Endothelial cell of umbilical vein (primary cell): ENCODE measurements around the gene COL4A1. TPM values are rescaled to one million over a fixed set of nuclear protein-coding genes. Genes with fewer than 3 reads are reported as not detected.

Source experiments
- BruUV-seq: library from RNA; stranded (reverse); fragments of 400-500 nt; replicated peaks from 2 replicates; lab custom pipeline; 2021; lab: Mats Ljungman, UMichigan
- CTCF ChIA-PET: fragments of 300-600, 350-600 bp; sonication (Branson Sonifier 250); formaldehyde crosslinking; loops from one replicate; lab custom pipeline; 2021; ENCODE audit warnings: antibody characterized with exemption, inconsistent platforms; lab: Charles Lee
- POLR2A ChIA-PET: fragments of 300-600, 350-600 bp; sonication (Branson Sonifier 250); formaldehyde crosslinking; loops from one replicate; lab custom pipeline; 2021; ENCODE audit warnings: antibody characterized with exemption, inconsistent platforms; lab: Charles Lee
- DNase-seq: peaks from one replicate; pipeline ENCODE4 v3.0.0-alpha.2; 2011; ENCODE audit warnings: low read depth, low spot score
- FAIRE-seq: peaks from 2 replicates; lab custom pipeline; 2011; peaks lifted over from hg19 to GRCh38; lab: Jason Lieb, UNC
- H2AFZ ChIP-seq: 2 replicates; pipeline ENCODE4 v1.6.0; 2012; ENCODE audit warnings: low read depth, low read length, control low read depth, inconsistent platforms
- H3K27ac ChIP-seq: 2 replicates; pipeline ENCODE4 v1.5.1; 2011; ENCODE audit warnings: low read depth, mild to moderate bottlenecking, control low read depth, low read length, moderate library complexity; ENCODE audit not compliant: insufficient read depth
- H3K27me3 ChIP-seq, 2 experiments: 2 replicates each; pipeline versions ENCODE4 v1.6.0 to v1.6.1; 2011; ENCODE audit warnings: low read length in 2 of 2, mixed read lengths in 1 of 2; ENCODE audit not compliant: control insufficient read depth in 2 of 2, insufficient read depth in 2 of 2
- H3K36me3 ChIP-seq, 2 experiments: 2 replicates in 1 of 2; 3 replicates in 1 of 2; pipeline ENCODE4 v1.5.1; 2011; ENCODE audit warnings: low read length in 2 of 2, mild to moderate bottlenecking in 1 of 2, moderate library complexity in 1 of 2; ENCODE audit not compliant: control insufficient read depth in 2 of 2, insufficient read depth in 2 of 2; ENCODE audit errors: extremely low read depth in 1 of 2
- H3K4me1 ChIP-seq: 3 replicates; pipeline ENCODE4 v1.5.1; 2011; ENCODE audit warnings: mild to moderate bottlenecking, low read length; ENCODE audit not compliant: control insufficient read depth, insufficient read depth; ENCODE audit errors: extremely low read depth
- H3K4me2 ChIP-seq: 2 replicates; pipeline ENCODE4 v1.6.1; 2011; ENCODE audit warnings: low read length, control low read depth, mixed read lengths; ENCODE audit not compliant: insufficient read depth
- H3K4me3 ChIP-seq, 3 experiments: fragments of 200-600 bp in 1 of 3; sonication (generic), shearing (Covaris generic) in 1 of 3; replicated peaks in 1 of 3; 2 replicates each; pipeline ENCODE4 v1.5.1; 2011 to 2016; ENCODE audit warnings: control low read depth in 3 of 3, low read length in 3 of 3, mild to moderate bottlenecking in 2 of 3, inconsistent platforms in 1 of 3, low read depth in 1 of 3, moderate library complexity in 1 of 3; ENCODE audit not compliant: insufficient read depth in 1 of 3
- H3K79me2 ChIP-seq: 2 replicates; pipeline ENCODE4 v1.6.0; 2012; ENCODE audit warnings: low read length, inconsistent platforms; ENCODE audit not compliant: control insufficient read depth, insufficient read depth
- H3K9ac ChIP-seq: replicated peaks from 2 replicates; pipeline ENCODE3; 2011; ENCODE audit warnings: low read length, control low read depth; ENCODE audit not compliant: insufficient read depth; ENCODE audit errors: extremely low read depth
- H3K9me1 ChIP-seq: replicated peaks from 3 replicates; pipeline ENCODE4 v1.6.0; 2011; ENCODE audit warnings: mild to moderate bottlenecking, low read length; ENCODE audit not compliant: control insufficient read depth, insufficient read depth; ENCODE audit errors: extremely low read depth
- H3K9me3 ChIP-seq: replicated peaks from 2 replicates; pipeline ENCODE4 v1.5.1; 2012; ENCODE audit warnings: low read length, inconsistent platforms; ENCODE audit not compliant: control insufficient read depth, insufficient read depth
- H4K20me1 ChIP-seq: replicated peaks from 2 replicates; pipeline ENCODE3; 2011; ENCODE audit warnings: mild to moderate bottlenecking, low read length; ENCODE audit not compliant: control insufficient read depth, insufficient read depth; ENCODE audit errors: extremely low read depth
- JUN ChIP-seq: IDR thresholded peaks from 2 replicates; pipeline ENCODE4 v1.6.1; 2011; ENCODE audit warnings: borderline replicate concordance, low read depth; ENCODE audit not compliant: insufficient read length, insufficient read depth
- MYC ChIP-seq: IDR thresholded peaks from one replicate; pipeline ENCODE4 v1.6.1; 2011; ENCODE audit warnings: mild to moderate bottlenecking, low read depth, low read length
- POLR2AphosphoS5 ChIP-seq: IDR thresholded peaks from 2 replicates; pipeline ENCODE4 v1.6.1; 2012; ENCODE audit warnings: low read depth, mild to moderate bottlenecking, control low read depth, low read length, moderate library complexity; ENCODE audit not compliant: insufficient read depth
- dilution Hi-C: fragments of 300-500 bp; cut with MboI; formaldehyde crosslinking; loops from one replicate; pipeline ENCODE4 v1.15.0; 2019; ENCODE audit warnings: low sequenced_read_pairs; ENCODE audit not compliant: extremely low pct_ligation_motif_present
- intact Hi-C: fragments of 100-400 bp; cut with micrococcal nuclease; formaldehyde crosslinking; loops from one replicate; pipeline ENCODE4 v1.10.0; 2022
- microRNA-seq: library from miRNA; unstranded; fragments of <30 nt; microRNA quantifications from one replicate; pipeline ENCODE4 v1.2.0, GENCODE V29; 2021; ENCODE audit warnings: borderline number of aligned reads, borderline replicate concordance
- polyA plus RNA-seq, 4 experiments: library from polyadenylated mRNA; depleted of rRNA in 3 of 4; stranded (reverse) in 3 of 4; unstranded in 1 of 4; fragments of >200 nt; gene quantifications; 2 replicates each; pipeline versions ENCODE4 v1.2.1 to v1.2.3, GENCODE V29; 2011 to 2012; ENCODE audit warnings: missing spikeins in 1 of 4
- small RNA-seq: library from RNA; depleted of rRNA; stranded (forward); fragments of <200 nt; gene quantifications from one replicate; pipeline ENCODE3, GENCODE V24; 2012; ENCODE audit warnings: low replicate concordance, low read depth; ENCODE audit not compliant: insufficient read depth, insufficient read length
- total RNA-seq: library from RNA; stranded (reverse); gene quantifications from 2 replicates; pipeline ENCODE4 v1.2.3, GENCODE V29; 2021
- TF ChIP-seq, protein P1 (sequence below): IDR thresholded peaks from 2 replicates; pipeline ENCODE4 v1.6.1; 2011; ENCODE audit not compliant: insufficient read depth, insufficient read length

Gene COL4A1
- total and polyA plus RNA-seq, 2 donors (not counting 3 experiments of a cell fraction or from before 2014, with no cell fraction given): 384 to 1,119 TPM

- intact Hi-C loops (no loop called here), dilution Hi-C loops (no loop called here)
- Histone ChIP-seq H3K4me3 (no peak overlapping the region), H3K36me3 (no peaks in the 10 kb centered on the region), H3K9ac (no peak overlapping the region), H3K4me1 (no peaks in the 10 kb centered on the region), H3K4me2 (no peak overlapping the region), H2AFZ (no peak overlapping the region), H3K9me1 (no peaks in the 10 kb centered on the region), H4K20me1 (no peaks in the 10 kb centered on the region), H3K27ac (no peak overlapping the region), H3K27me3 (no peaks in the 10 kb centered on the region), H3K9me3 (no peaks in the 10 kb centered on the region), H3K79me2 (no peaks in the 10 kb centered on the region)
- no peak for TF ChIP-seq POLR2AphosphoS5
- no peak for TF ChIP-seq MYC
- TF ChIP-seq, protein P1, sequence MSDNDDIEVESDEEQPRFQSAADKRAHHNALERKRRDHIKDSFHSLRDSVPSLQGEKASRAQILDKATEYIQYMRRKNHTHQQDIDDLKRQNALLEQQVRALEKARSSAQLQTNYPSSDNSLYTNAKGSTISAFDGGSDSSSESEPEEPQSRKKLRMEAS: no peak
- TF ChIP-seq JUN: no peak
- CTCF ChIA-PET: no interaction called here
- DNase-seq (no peak), FAIRE-seq (no peak)
- POLR2A ChIA-PET: no interaction called here
- BruUV-seq: no TSS peak
Measured at GRCh38 chr13:110099922-110100321, 207.0 kb downstream of the COL4A1 start.

Small RNAs within 50 kb of the gene (microRNA-seq; reads per million reads assigned to microRNA genes)
- gene MIR8073: not detected

Small RNAs within 50 kb of the gene (small RNA-seq; reads per million reads assigned to genes)
- not detected for gene MIR8073

Other genes with a start within 250 kb of the COL4A1 start
- 792 and 935 TPM in 2 replicates for gene COL4A2, start 127 bp upstream of the COL4A1 start, total RNA-seq
- 940 and 1,366 TPM in 2 replicates for gene COL4A2, start 127 bp upstream of the COL4A1 start, polyA plus RNA-seq